HCT116 (cell line): ENCODE measurements around the gene RNF166. TPM values are rescaled to one million over a fixed set of nuclear protein-coding genes. Genes with fewer than 3 reads are reported as not detected.

Experiments used
- ATAC-seq: fragments of 200-7000 bp; cut with Tn5 transposase; 2 replicates; pipeline ENCODE4 v1.9.1; 2020; ENCODE audit warnings: mild to moderate bottlenecking, moderate library complexity
- BruUV-seq: library from RNA; stranded (reverse); fragments of 400-500 nt; replicated peaks from 2 replicates; lab custom pipeline; 2021; lab: Mats Ljungman, UMichigan
- CTCF ChIA-PET: fragments of 300-600 bp; sonication (Branson Sonifier 250); formaldehyde crosslinking; loops from one replicate; lab custom pipeline; 2021; ENCODE audit warnings: antibody characterized with exemption; lab: Charles Lee
- POLR2A ChIA-PET: fragments of 300-600, 350-600 bp; sonication (Branson Sonifier 250); formaldehyde crosslinking; loops from one replicate; lab custom pipeline; 2021; ENCODE audit warnings: antibody characterized with exemption; lab: Charles Lee
- RAD21 ChIA-PET, 2 experiments: fragments of 300-600 bp; sonication (Branson Sonifier 250); formaldehyde crosslinking; loops; one replicate each; lab custom pipeline; 2023; ENCODE audit warnings: low total read pairs in 2 of 2; ENCODE audit not compliant: uncharacterized antibody in 2 of 2, unreplicated experiment in 2 of 2, low non-redundant PET in 1 of 2; lab: Charles Lee
- DNase-seq: peaks from one replicate; pipeline ENCODE4 v3.0.0-alpha.2; 2010; ENCODE audit warnings: low read depth, low spot score
- H2AFZ ChIP-seq: fragments of 200-600 bp; shearing (Covaris generic), sonication (generic); 2 replicates; pipeline ENCODE4 v1.6.1; 2017; ENCODE audit warnings: low read depth, mixed run types, mixed read lengths, antibody characterized with exemption, low read length; ENCODE audit not compliant: poor library complexity, severe bottlenecking
- H3K27ac ChIP-seq: 2 replicates; pipeline ENCODE4 v1.5.1; 2012; ENCODE audit warnings: low read depth, low read length
- H3K27me3 ChIP-seq: fragments of 200-600 bp; sonication (generic); 2 replicates; pipeline ENCODE4 v1.6.1; 2016; ENCODE audit warnings: mixed run types, low read length, mixed read lengths; ENCODE audit not compliant: insufficient read depth
- H3K36me3 ChIP-seq, 2 experiments: fragments of 200-500 bp in 1 of 2; fragments of 200-600 bp in 1 of 2; sonication (Bioruptor generic) in 1 of 2; sonication (generic) in 1 of 2; 2 replicates each; pipeline versions ENCODE4 v1.5.1 to v1.6.1; 2014 to 2016; ENCODE audit warnings: low read length in 2 of 2, inconsistent platforms in 1 of 2, mixed read lengths in 1 of 2, mixed run types in 1 of 2; ENCODE audit not compliant: insufficient read depth in 2 of 2, control insufficient read depth in 1 of 2
- H3K4me1 ChIP-seq, 2 experiments: fragments of 200-600 bp in 1 of 2; sonication (generic) in 1 of 2; 2 replicates each; pipeline versions ENCODE4 v1.5.1 to v1.6.1; 2012 to 2017; ENCODE audit warnings: low read length in 2 of 2, inconsistent platforms in 1 of 2, mild to moderate bottlenecking in 1 of 2, mixed read lengths in 1 of 2, mixed run types in 1 of 2, moderate library complexity in 1 of 2; ENCODE audit not compliant: insufficient read depth in 2 of 2, control insufficient read depth in 1 of 2
- H3K4me2 ChIP-seq: fragments of 200-600 bp; sonication (generic); 2 replicates; pipeline ENCODE4 v1.6.1; 2017; ENCODE audit warnings: mixed run types, low read length, mixed read lengths
- H3K4me3 ChIP-seq, 2 experiments: fragments of 200-600 bp in 1 of 2; sonication (generic) in 1 of 2; replicated peaks in 1 of 2; 2 replicates each; pipeline ENCODE4 v1.5.1; 2011 to 2016; ENCODE audit warnings: low read length in 2 of 2, control low read depth in 1 of 2, low read depth in 1 of 2, mild to moderate bottlenecking in 1 of 2, mixed read lengths in 1 of 2, mixed run types in 1 of 2
- H3K79me2 ChIP-seq: fragments of 200-600 bp; sonication (generic); 2 replicates; pipeline ENCODE4 v1.6.1; 2017; ENCODE audit warnings: mild to moderate bottlenecking, mixed run types, low read length, moderate library complexity, mixed read lengths; ENCODE audit not compliant: insufficient read depth
- H3K9ac ChIP-seq: fragments of 200-600 bp; sonication (generic); 2 replicates; pipeline ENCODE4 v1.6.1; 2016; ENCODE audit warnings: low read length, mixed read lengths
- H3K9me2 ChIP-seq: fragments of 200-600 bp; sonication (generic), shearing (Covaris generic); 2 replicates; pipeline ENCODE4 v1.6.1; 2017; ENCODE audit warnings: mixed run types, mild to moderate bottlenecking, moderate library complexity; ENCODE audit not compliant: insufficient read depth
- H3K9me3 ChIP-seq, 2 experiments: fragments of 200-500 bp in 1 of 2; fragments of 200-600 bp in 1 of 2; sonication (Bioruptor generic) in 1 of 2; sonication (generic) in 1 of 2; 2 replicates each; pipeline ENCODE4 v1.6.1; 2014 to 2017; ENCODE audit warnings: low read length in 2 of 2, mixed read lengths in 2 of 2, inconsistent platforms in 1 of 2, low read depth in 1 of 2, mild to moderate bottlenecking in 1 of 2, mixed run types in 1 of 2, moderate library complexity in 1 of 2; ENCODE audit not compliant: control insufficient read depth in 1 of 2, insufficient read depth in 1 of 2
- H4K20me1 ChIP-seq: fragments of 200-600 bp; sonication (generic), shearing (Covaris generic); 2 replicates; pipeline ENCODE4 v1.6.1; 2017; ENCODE audit warnings: mixed run types, mild to moderate bottlenecking, moderate library complexity; ENCODE audit not compliant: insufficient read depth
- ATF3 ChIP-seq: IDR thresholded peaks from 2 replicates; pipeline ENCODE4 v1.6.1; 2012
- CBX3 ChIP-seq: IDR thresholded peaks from 2 replicates; pipeline ENCODE4 v1.6.1; 2012; ENCODE audit warnings: low read depth
- CEBPB ChIP-seq: IDR thresholded peaks from 2 replicates; pipeline ENCODE4 v1.6.1; 2012; ENCODE audit warnings: low read depth
- EZH2 ChIP-seq: fragments of 200-600 bp; sonication (generic); IDR thresholded peaks from 2 replicates; pipeline ENCODE4 v1.6.1; 2017; ENCODE audit warnings: antibody characterized with exemption, mixed run types
- EZH2phosphoT487 ChIP-seq: fragments of 200-600 bp; IDR thresholded peaks from 2 replicates; pipeline ENCODE4 v1.6.1; 2018; ENCODE audit warnings: antibody characterized with exemption, borderline replicate concordance
- MAX ChIP-seq: IDR thresholded peaks from 2 replicates; pipeline ENCODE4 v1.6.1; 2012
- POLR2A ChIP-seq: IDR thresholded peaks from 2 replicates; pipeline ENCODE4 v1.7.0; 2011; ENCODE audit warnings: borderline replicate concordance; ENCODE audit not compliant: insufficient read depth, insufficient read length; ENCODE audit errors: extremely low read depth
- RAD21 ChIP-seq: IDR thresholded peaks from 2 replicates; pipeline ENCODE4 v1.6.1; 2012; ENCODE audit warnings: low read depth, mild to moderate bottlenecking
- SP1 ChIP-seq: IDR thresholded peaks from 2 replicates; pipeline ENCODE4 v1.6.1; 2012; ENCODE audit warnings: low read depth
- TCF7L2 ChIP-seq: IDR thresholded peaks from 2 replicates; pipeline ENCODE4 v1.7.0; 2011; ENCODE audit warnings: borderline replicate concordance, inconsistent platforms; ENCODE audit not compliant: insufficient read depth, insufficient read length; ENCODE audit errors: extremely low read depth
- YY1 ChIP-seq: IDR thresholded peaks from 2 replicates; pipeline ENCODE4 v1.6.1; 2011; ENCODE audit warnings: low read length, low read depth, moderate library complexity, mild to moderate bottlenecking; ENCODE audit not compliant: insufficient replicate concordance; ENCODE audit errors: extremely low read depth
- ZNF274 ChIP-seq: fragments of 200-500 bp; sonication (Bioruptor generic); IDR thresholded peaks from 2 replicates; pipeline ENCODE4 v1.6.1; 2014; ENCODE audit warnings: mild to moderate bottlenecking, low read depth, low read length, inconsistent platforms
- intact Hi-C: fragments of 100-400 bp; cut with micrococcal nuclease; formaldehyde crosslinking; loops from 2 replicates; pipeline ENCODE4 v1.10.0; 2022
- total RNA-seq: library from RNA; stranded (reverse); gene quantifications from one replicate; pipeline ENCODE4 v1.2.1, GENCODE V29; 2021; ENCODE audit not compliant: unreplicated experiment

RNF166 gene
- total RNA-seq, 1 experiment from 2014 or later = 39.4 TPM

- ChIA-PET POLR2A (no interaction called here), RAD21 (no interaction called here), CTCF (no interaction called here)
- DNase-seq = no peak
- intact Hi-C loops = no loop called here
- Histone ChIP-seq H3K27me3 (no peaks in the 10 kb centered on the region), H3K36me3 (peaks cover 2 to 15% of the 10 kb centered on the region in 2 experiments; a peak in 2 of 4 replicates), H3K4me1 (peaks cover 0 to 8% of the 10 kb centered on the region in 2 experiments; a peak in 2 of 4 replicates), H3K9me3 (no peaks in the 10 kb centered on the region), H3K27ac (no peak overlapping the region; the same call in 1 of the 2 replicates), H4K20me1 (peaks cover 9% of the 10 kb centered on the region; the same call in 1 of the 2 replicates), H3K9ac (no peak overlapping the region), H2AFZ (no peak overlapping the region), H3K4me2 (no peak overlapping the region), H3K9me2 (no peaks in the 10 kb centered on the region), H3K79me2 (peaks cover 91% of the 10 kb centered on the region), H3K4me3 (no peak overlapping the region)
- no peak for TF ChIP-seq CBX3
- TF ChIP-seq ZNF274 = no peak
- TF ChIP-seq CEBPB = no peak
- TF ChIP-seq POLR2A = no peak
- TF ChIP-seq RAD21 = no peak
- TF ChIP-seq MAX = no peak
- TF ChIP-seq SP1 = no peak
- no peak for TF ChIP-seq EZH2
- no peak for TF ChIP-seq YY1
- no peak for ATAC-seq
- BruUV-seq = no TSS peak
Observed at GRCh38 chr16:88750854-88751253, 44.6 kb upstream of the RNF166 start.

GRCh38 chr16:88749358-88749757 is 43.1 kb upstream of the RNF166 start:
- no peak for DNase-seq
- ATAC-seq = no peak
- TF ChIP-seq ATF3 (no peak), SP1 (no peak), EZH2phosphoT487 (no peak), MAX (no peak), RAD21 (no peak), TCF7L2 (no peak)
- Histone ChIP-seq H2AFZ (no peak overlapping the region), H3K9me2 (no peaks in the 10 kb centered on the region), H3K36me3 (peaks cover 2 to 15% of the 10 kb centered on the region in 2 experiments; a peak in 2 of 4 replicates), H3K9ac (no peak overlapping the region), H3K9me3 (no peaks in the 10 kb centered on the region), H3K79me2 (peaks cover 83% of the 10 kb centered on the region), H3K27me3 (no peaks in the 10 kb centered on the region), H3K4me3 (no peak overlapping the region), H3K27ac (no peak overlapping the region; the same call in 1 of the 2 replicates), H4K20me1 (peaks cover 5% of the 10 kb centered on the region; the same call in 1 of the 2 replicates), H3K4me1 (peaks cover 0 to 7% of the 10 kb centered on the region in 2 experiments; a peak in 2 of 4 replicates), H3K4me2 (no peak overlapping the region)
- POLR2A ChIA-PET = interaction anchor here (1.1 kb wide), 1 partner anchor 33 kb away, joined by 3 read pairs; no protein-coding TSS in a partner anchor
- BruUV-seq = no TSS peak
- RAD21 ChIA-PET = no interaction called here
- intact Hi-C loops = no loop called here
- CTCF ChIA-PET = interaction anchor here (4.7 kb wide), 1 partner anchor 12 kb away, joined by 30 read pairs; no protein-coding TSS in a partner anchor
